ENCODE data around the gene AIFM1.
"Not testable (repeated sequence)": the region's sequence is repeated elsewhere in the genome, so short reads cannot be mapped to it uniquely, and the experiment has no call there.

AIFM1 gene

GRCh38 chrX:130118441-130119311 lies 47.0 kb downstream of the AIFM1 start:
- no peak for DNase-seq (ENCODE audit: low spot score)

GRCh38 chrX:130117166-130117565 lies 48.5 kb downstream of the AIFM1 start:
- no peak for DNase-seq (ENCODE audit: low spot score)

- DNase-seq (ENCODE audit: low spot score) = not testable (repeated sequence)
Measured at GRCh38 chrX:130115119-130115885, 50.3 kb downstream of the AIFM1 start.

DNA sequence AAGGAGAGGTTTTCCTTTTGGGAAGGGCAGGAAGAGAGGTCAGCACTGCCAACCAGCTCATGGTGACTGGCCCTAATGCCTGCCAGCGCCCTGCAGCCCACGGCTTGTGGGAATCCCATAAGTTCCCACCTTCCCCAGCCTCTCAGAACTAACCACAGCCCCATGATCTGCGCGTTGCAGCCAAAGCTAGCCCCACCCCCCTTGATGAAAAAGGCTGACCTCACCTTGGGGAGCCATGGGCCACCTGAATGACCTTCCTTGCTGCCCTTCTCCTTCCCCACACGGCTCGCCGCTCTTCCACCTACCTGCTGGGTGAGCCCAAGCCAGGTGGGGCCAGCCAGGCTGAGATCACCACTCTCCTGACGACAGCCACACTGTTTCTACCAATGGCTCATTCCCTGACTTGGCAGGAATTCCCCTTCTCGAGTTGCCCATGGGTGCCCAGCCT lies 51.5 kb downstream of the AIFM1 start:
- no peak for DNase-seq (ENCODE audit: low spot score)

GRCh38 chrX:130111220-130112154 lies 54.2 kb downstream of the AIFM1 start:
- DNase-seq (ENCODE audit: low spot score) = no peak

- peak; percentile 31 for DNase-seq (ENCODE audit: low spot score)
Measured at GRCh38 chrX:130110379-130111219, 55.0 kb downstream of the AIFM1 start, which contains the start of gene ELF4. ELF4 (minus strand) TSS chrX:130110497; CDS start chrX:130081330, 29,167 bp downstream.

- DNase-seq (ENCODE audit: low spot score) = no peak
Measured at GRCh38 chrX:130109429-130110378, 55.9 kb downstream of the AIFM1 start.

DNA sequence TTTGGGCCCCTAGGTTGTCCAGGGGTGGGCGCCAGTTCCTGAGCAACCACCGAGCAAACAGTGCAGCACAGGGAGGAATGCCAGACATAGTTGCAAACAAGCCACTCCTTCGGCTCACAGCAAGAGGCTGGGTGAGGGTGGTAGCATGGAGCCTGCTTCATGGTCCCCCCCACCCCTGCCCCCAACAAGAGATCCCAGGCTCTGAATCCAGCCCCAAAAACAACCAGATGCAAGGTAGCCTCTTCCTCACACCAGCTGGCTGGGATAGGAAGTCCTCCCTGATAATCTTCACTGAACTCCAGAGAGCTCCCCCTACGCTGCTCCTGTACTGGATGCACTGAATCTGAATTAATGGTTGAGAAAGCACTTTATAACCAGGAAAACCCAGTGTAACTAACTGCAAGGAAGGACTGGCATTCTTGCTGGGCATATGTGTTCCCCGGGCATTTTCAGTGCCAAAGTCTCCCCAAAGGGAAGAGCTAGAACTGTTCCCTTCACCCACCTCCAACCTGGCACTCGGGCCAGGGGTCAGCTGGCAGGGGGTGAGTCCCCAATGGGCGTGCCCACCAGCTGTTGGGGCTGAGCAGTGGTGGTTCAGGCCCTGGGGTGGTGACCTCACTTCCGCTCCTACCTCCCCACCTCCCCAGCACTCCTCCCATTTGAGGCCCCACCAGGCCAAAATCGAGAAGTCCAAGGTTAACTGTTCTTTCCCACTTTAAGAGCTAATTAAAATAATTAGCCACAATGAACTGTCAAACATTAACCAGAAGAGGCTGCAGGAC lies 56.8 kb downstream of the AIFM1 start:
- no peak for DNase-seq (ENCODE audit: low spot score)

DNA sequence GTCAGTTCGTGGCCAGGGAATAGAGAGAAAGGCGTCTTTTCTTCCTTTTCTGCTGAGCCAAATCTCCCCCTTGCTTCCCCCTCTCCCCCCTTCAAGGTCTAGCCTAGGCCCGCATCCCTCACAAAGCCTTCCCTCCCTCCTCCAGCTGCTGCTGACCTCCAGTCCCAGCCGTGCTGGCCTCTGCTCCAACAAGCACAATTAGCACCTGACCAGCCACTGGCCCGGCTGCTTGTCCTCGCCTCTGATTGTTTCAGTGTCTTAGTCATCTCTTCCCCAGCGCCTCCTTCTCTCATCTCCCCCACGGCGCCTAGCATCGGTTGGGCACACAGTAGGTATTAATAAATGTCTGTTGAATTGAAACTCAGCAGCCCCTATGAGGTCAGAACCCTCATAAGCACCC lies 59.6 kb downstream of the AIFM1 start:
- DNase-seq (ENCODE audit: low spot score) = no peak

DNA sequence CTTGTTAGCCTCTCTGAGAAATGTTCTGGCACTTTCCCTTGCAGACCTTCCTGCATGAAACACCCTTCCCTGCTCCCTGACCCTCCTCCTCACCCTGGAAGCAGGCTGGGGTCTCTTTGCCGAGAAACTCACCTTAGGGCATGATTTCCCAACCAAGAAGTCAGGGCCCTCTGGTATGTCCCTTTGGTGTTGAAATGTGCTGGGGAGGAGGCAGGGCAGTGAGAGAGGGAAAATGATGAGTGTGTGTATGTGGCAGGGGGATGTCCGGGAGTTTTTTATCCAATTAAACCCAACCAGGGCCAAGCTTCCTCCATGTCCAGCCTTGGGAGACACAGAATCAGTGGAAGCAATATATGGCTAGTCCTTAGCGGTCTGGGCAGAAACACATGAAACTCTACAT lies 60.4 kb downstream of the AIFM1 start:
- DNase-seq (ENCODE audit: low spot score) = no peak

DNA sequence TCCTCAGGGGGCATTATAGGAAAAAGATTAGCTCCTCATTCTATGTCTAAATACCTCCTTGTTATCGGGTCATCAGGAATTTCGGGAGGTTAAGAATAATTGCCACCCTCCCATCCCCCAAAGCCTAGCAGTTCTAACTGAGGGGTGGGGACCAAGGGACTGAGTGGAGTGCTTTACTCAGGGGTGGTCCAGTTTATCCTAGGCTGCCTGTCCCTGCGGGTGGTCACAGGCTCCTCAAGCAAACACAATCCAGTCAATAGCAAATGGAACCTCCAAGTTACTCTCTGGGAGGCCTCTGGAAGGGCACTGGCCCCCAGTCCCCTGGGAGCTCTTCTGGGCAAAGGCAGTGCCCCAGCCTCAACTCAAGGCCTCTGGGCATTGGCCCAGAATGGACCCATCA lies 62.0 kb downstream of the AIFM1 start:
- DNase-seq (ENCODE audit: low spot score) = no peak

DNA sequence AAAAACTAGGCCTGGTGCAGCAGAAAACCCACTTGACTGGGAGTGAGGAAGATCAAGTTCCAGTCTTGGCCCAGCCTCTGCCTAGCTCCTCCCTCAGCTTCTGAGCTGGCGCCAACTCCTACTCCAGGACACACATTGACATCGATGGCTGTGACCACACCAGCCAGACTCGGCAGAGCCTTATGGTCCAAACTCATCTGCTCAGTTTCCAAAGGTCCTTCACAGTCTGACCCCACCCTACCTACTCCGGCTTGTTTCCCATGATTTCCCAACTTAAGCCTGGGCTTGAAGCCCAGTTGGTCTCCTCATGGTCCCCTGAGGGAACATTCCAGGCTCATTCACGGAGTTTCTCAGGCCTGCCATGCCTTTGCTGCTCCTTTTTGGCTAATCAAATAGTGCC lies 65.5 kb downstream of the AIFM1 start:
- no peak for DNase-seq (ENCODE audit: low spot score)

DNA sequence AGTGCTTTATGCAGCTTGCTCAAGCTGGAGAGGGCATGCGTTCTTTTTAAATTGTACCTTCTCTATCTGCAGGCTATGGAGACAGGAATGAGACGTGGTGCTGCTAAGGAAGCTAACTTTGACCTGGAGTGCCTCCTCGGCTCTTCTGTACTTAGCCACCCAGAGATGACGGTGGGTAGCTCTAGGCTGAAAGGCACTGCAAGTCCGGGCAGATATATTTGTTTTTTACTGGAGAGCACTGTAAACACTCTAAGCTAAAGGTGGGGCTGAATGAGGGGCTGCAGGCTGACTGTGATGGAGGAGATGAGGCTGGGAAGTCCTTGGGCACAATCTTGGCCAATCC lies 67.5 kb downstream of the AIFM1 start:
- no peak for DNase-seq (ENCODE audit: low spot score)

- peak; percentile 20 for DNase-seq (ENCODE audit: low spot score)
Measured at GRCh38 chrX:130097507-130098209, 68.0 kb downstream of the AIFM1 start.

DNA sequence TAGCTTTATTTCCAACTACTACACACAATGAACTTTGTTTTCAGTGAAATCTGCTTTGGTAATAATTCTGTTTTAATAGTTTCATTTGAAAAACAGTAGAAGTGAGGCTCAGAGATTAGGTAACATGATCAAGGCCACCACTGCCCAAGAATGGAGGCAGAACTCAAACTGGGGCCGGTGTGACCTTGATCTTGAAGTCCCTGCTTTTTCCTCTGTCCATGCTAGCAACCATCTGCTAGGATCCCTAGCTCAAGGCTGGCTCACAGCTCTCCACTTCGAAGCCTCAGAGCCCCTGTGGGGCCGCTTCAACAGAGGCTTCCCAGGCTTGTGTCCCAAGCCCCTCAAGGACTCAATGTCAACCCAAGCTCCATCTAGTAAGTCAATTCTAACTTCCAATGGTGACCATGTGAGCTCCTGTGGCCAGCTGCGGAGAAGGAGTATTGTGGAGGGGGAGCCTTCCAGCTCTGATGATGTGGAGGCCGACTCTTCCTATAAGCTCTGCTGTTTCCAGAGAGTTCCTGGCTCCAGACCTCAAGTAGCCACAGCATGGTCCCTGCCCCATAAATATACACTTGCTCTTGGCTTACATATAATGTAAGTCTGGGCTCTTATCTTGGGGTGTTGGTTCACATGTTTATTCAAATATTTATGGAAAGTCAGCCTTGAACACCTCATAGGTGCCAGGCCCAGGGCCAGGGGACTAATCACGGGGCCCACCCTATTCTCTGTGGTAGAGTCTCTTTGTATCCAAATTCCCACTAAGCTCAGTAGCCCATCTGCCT lies 70.2 kb downstream of the AIFM1 start:
- DNase-seq (ENCODE audit: low spot score) = no peak

- no peak for DNase-seq (ENCODE audit: low spot score)
Measured at GRCh38 chrX:130094696-130095095, 70.9 kb downstream of the AIFM1 start.

- DNase-seq (ENCODE audit: low spot score) = no peak
Measured at GRCh38 chrX:130093271-130093670, 72.4 kb downstream of the AIFM1 start.
